ENCODE measurements around the gene MVB12A.

MVB12A gene

GRCh38 chr19:17380426-17381138, 39.3 kb upstream of the MVB12A start:
- H3K9me3 ChIP-seq (ENCODE audit: severe bottlenecking): no peaks in the 10 kb centered on the region
- no peaks in the 10 kb centered on the region for H3K4me1 ChIP-seq (ENCODE audit: insufficient read depth, poor library complexity, severe bottlenecking)
- no peak for TF ChIP-seq CTCF (IDR thresholded peaks at IDR 0.05; ENCODE audit: poor library complexity, severe bottlenecking)
- DNase-seq (ENCODE audit: low spot score) (no peak), ATAC-seq (ENCODE audit: low read depth) (no peak)
- H3K4me3 ChIP-seq (ENCODE audit: severe bottlenecking): no peak overlapping the region
- no peaks in the 10 kb centered on the region for H3K36me3 ChIP-seq (ENCODE audit: low read depth)
- no peaks in the 10 kb centered on the region for H3K27me3 ChIP-seq (ENCODE audit: insufficient read depth, poor library complexity, severe bottlenecking)
- no peak overlapping the region for H3K27ac ChIP-seq (ENCODE audit: poor library complexity, severe bottlenecking)

GRCh38 chr19:17385878-17386611, 33.8 kb upstream of the MVB12A start:
- peak; percentile 50; the same call in 1 of the 3 replicates for ATAC-seq (ENCODE audit: low read depth)

GRCh38 chr19:17389288-17389687, 30.6 kb upstream of the MVB12A start:
- DNase-seq (ENCODE audit: low spot score) (no peak), ATAC-seq (ENCODE audit: low read depth) (no peak)
- Histone ChIP-seq H3K4me1 (ENCODE audit: insufficient read depth, poor library complexity, severe bottlenecking) (no peaks in the 10 kb centered on the region), H3K27me3 (ENCODE audit: insufficient read depth, poor library complexity, severe bottlenecking) (no peaks in the 10 kb centered on the region), H3K4me3 (ENCODE audit: severe bottlenecking) (no peak overlapping the region), H3K36me3 (ENCODE audit: low read depth) (no peaks in the 10 kb centered on the region), H3K9me3 (ENCODE audit: severe bottlenecking) (no peaks in the 10 kb centered on the region), H3K27ac (ENCODE audit: poor library complexity, severe bottlenecking) (no peak overlapping the region)
- no peak for TF ChIP-seq CTCF (IDR thresholded peaks at IDR 0.05; ENCODE audit: poor library complexity, severe bottlenecking)

More at GRCh38 chr19:17385878-17386611, 33.8 kb upstream of the MVB12A start:
- no peak overlapping the region for H3K4me3 ChIP-seq (ENCODE audit: severe bottlenecking)
- no peaks in the 10 kb centered on the region for H3K4me1 ChIP-seq (ENCODE audit: insufficient read depth, poor library complexity, severe bottlenecking)
- no peak for DNase-seq (ENCODE audit: low spot score)
- no peaks in the 10 kb centered on the region for H3K9me3 ChIP-seq (ENCODE audit: severe bottlenecking)
- no peak overlapping the region for H3K27ac ChIP-seq (ENCODE audit: poor library complexity, severe bottlenecking)
- H3K36me3 ChIP-seq (ENCODE audit: low read depth): no peaks in the 10 kb centered on the region
- TF ChIP-seq CTCF (IDR thresholded peaks at IDR 0.05; ENCODE audit: poor library complexity, severe bottlenecking): peak; percentile 86
- no peaks in the 10 kb centered on the region for H3K27me3 ChIP-seq (ENCODE audit: insufficient read depth, poor library complexity, severe bottlenecking)

- Histone ChIP-seq H3K27me3 (ENCODE audit: insufficient read depth, poor library complexity, severe bottlenecking) (no peaks in the 10 kb centered on the region), H3K4me3 (ENCODE audit: severe bottlenecking) (peak overlapping the region; percentile 29), H3K27ac (ENCODE audit: poor library complexity, severe bottlenecking) (no peak overlapping the region), H3K9me3 (ENCODE audit: severe bottlenecking) (no peaks in the 10 kb centered on the region), H3K36me3 (ENCODE audit: low read depth) (no peaks in the 10 kb centered on the region), H3K4me1 (ENCODE audit: insufficient read depth, poor library complexity, severe bottlenecking) (no peaks in the 10 kb centered on the region)
- TF ChIP-seq CTCF (IDR thresholded peaks at IDR 0.05; ENCODE audit: poor library complexity, severe bottlenecking): no peak
- DNase-seq (ENCODE audit: low spot score): no peak
- ATAC-seq (ENCODE audit: low read depth): no peak
Observed at GRCh38 chr19:17389957-17390664, 29.7 kb upstream of the MVB12A start.

Data from RWPE2 (cell line).